WERI-Rb-1 (cell line): ENCODE results near the gene CPEB3.
"Not testable (repeated sequence)": the region's sequence is repeated elsewhere in the genome, so short reads cannot be mapped to it uniquely, and the experiment has no call there.

Source experiments
- DNase-seq: peaks from one replicate; pipeline ENCODE4 v3.0.0-alpha.2; 2020
- H3K27ac ChIP-seq: fragments of 250-450 bp; sonication (Bioruptor Pico); 2 replicates; pipeline ENCODE4 v1.5.1; 2020; ENCODE audit warnings: mild to moderate bottlenecking, moderate library complexity
- H3K27me3 ChIP-seq: fragments of 250-450 bp; sonication (Bioruptor Pico); 2 replicates; pipeline ENCODE4 v1.5.1; 2021; ENCODE audit warnings: mild to moderate bottlenecking, low read depth, moderate library complexity; ENCODE audit not compliant: insufficient read depth, severe bottlenecking
- H3K36me3 ChIP-seq: fragments of 250-450 bp; sonication (Bioruptor Pico); 2 replicates; pipeline ENCODE4 v1.5.1; 2020; ENCODE audit warnings: mild to moderate bottlenecking, moderate library complexity
- H3K4me3 ChIP-seq: 2 replicates; pipeline ENCODE4 v1.5.1; 2011; ENCODE audit warnings: low read depth, mild to moderate bottlenecking, control low read depth, low read length
- H3K9me3 ChIP-seq: fragments of 250-450 bp; sonication (Bioruptor Pico); 2 replicates; pipeline ENCODE4 v1.5.1; 2021; ENCODE audit warnings: mild to moderate bottlenecking, moderate library complexity; ENCODE audit not compliant: severe bottlenecking
- TF ChIP-seq, protein P1 (sequence below): IDR thresholded peaks from 2 replicates; pipeline ENCODE4 v1.5.1; 2011; ENCODE audit warnings: low read depth, mild to moderate bottlenecking, control low read depth, inconsistent platforms, low read length

The CPEB3 gene

GRCh38 chr10:92119340-92119739 is 171.5 kb downstream of the CPEB3 start:
- no peaks in the 10 kb centered on the region for H3K9me3 ChIP-seq
- DNase-seq, result no peak
- no peak overlapping the region for H3K27ac ChIP-seq
- TF ChIP-seq, protein P1, sequence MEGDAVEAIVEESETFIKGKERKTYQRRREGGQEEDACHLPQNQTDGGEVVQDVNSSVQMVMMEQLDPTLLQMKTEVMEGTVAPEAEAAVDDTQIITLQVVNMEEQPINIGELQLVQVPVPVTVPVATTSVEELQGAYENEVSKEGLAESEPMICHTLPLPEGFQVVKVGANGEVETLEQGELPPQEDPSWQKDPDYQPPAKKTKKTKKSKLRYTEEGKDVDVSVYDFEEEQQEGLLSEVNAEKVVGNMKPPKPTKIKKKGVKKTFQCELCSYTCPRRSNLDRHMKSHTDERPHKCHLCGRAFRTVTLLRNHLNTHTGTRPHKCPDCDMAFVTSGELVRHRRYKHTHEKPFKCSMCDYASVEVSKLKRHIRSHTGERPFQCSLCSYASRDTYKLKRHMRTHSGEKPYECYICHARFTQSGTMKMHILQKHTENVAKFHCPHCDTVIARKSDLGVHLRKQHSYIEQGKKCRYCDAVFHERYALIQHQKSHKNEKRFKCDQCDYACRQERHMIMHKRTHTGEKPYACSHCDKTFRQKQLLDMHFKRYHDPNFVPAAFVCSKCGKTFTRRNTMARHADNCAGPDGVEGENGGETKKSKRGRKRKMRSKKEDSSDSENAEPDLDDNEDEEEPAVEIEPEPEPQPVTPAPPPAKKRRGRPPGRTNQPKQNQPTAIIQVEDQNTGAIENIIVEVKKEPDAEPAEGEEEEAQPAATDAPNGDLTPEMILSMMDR, result no peak
- H3K27me3 ChIP-seq, result no peaks in the 10 kb centered on the region
- H3K36me3 ChIP-seq, result no peaks in the 10 kb centered on the region
- H3K4me3 ChIP-seq, result no peak overlapping the region

DNA sequence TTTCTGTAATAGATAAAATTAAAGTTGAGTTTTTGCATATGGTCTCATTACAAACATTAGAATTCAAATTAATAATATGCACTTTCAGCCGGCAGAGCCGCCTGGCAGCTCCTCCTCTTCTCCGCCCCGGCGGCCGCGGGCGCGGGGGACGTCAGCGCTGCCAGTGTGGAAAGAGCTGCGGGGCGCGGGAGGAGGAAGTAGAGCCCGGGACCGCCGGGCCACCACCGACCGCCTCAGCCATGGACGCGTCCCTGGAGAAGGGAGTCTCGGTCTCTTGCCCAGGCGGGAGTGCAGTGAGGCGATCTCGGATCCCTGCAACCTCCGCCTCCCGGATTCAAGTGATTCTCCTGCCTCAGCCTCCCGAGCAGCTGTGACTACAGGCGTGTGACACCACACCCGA is 176.0 kb downstream of the CPEB3 start:
- H3K36me3 ChIP-seq, H3K27me3 ChIP-seq, H3K27ac ChIP-seq, DNase-seq, H3K4me3 ChIP-seq, H3K9me3 ChIP-seq: not testable (repeated sequence)

GRCh38 chr10:92113911-92114600 is 176.8 kb downstream of the CPEB3 start:
- no peak for DNase-seq
- no peaks in the 10 kb centered on the region for H3K9me3 ChIP-seq
- H3K4me3 ChIP-seq, result no peak overlapping the region
- H3K36me3 ChIP-seq, result no peaks in the 10 kb centered on the region
- TF ChIP-seq, protein P1, result no peak
- no peaks in the 10 kb centered on the region for H3K27me3 ChIP-seq
- no peak overlapping the region for H3K27ac ChIP-seq

DNA sequence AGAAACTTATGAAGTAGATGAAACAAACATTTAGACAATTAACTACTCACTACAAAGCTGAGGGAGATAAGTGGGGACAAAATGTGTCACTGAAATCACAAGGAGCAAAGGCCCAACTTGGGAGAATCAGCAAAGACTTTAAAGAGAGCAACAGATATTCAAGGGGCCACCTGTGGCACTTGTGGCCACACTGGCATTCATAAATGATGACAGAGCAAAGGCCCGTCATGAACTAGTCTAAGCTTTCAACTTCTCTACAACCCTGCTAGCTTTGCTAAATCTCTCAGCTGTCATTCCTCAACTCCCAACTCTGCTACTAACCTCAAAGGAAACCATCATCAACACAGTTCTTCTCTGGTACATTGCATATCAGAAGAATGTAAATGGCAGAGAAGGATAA is 178.4 kb downstream of the CPEB3 start:
- Histone ChIP-seq H3K9me3 (no peaks in the 10 kb centered on the region), H3K27ac (no peak overlapping the region), H3K4me3 (no peak overlapping the region), H3K27me3 (no peaks in the 10 kb centered on the region), H3K36me3 (no peaks in the 10 kb centered on the region)
- TF ChIP-seq, protein P1, result no peak
- DNase-seq, result no peak

GRCh38 chr10:92111336-92111939 is 179.4 kb downstream of the CPEB3 start:
- no peaks in the 10 kb centered on the region for H3K36me3 ChIP-seq
- TF ChIP-seq, protein P1, result no peak
- no peak for DNase-seq
- no peak overlapping the region for H3K4me3 ChIP-seq
- no peaks in the 10 kb centered on the region for H3K9me3 ChIP-seq
- H3K27ac ChIP-seq, result no peak overlapping the region
- no peaks in the 10 kb centered on the region for H3K27me3 ChIP-seq

GRCh38 chr10:92110039-92110794 is 180.7 kb downstream of the CPEB3 start:
- Histone ChIP-seq H3K36me3 (no peaks in the 10 kb centered on the region), H3K9me3 (no peaks in the 10 kb centered on the region), H3K4me3 (no peak overlapping the region), H3K27ac (no peak overlapping the region), H3K27me3 (no peaks in the 10 kb centered on the region)
- no peak for DNase-seq
- TF ChIP-seq, protein P1, result no peak
